ENCODE data around the gene PSMB8. TPM values are rescaled to one million over a fixed set of nuclear protein-coding genes. Genes with fewer than 3 reads are reported as not detected.
A peak's percentile ranks its signal among the peaks of the same experiment; 100 is the strongest.

PSMB8 gene
- total RNA-seq, 2 experiments from 2014 or later, result 120 to 121 TPM

DNA sequence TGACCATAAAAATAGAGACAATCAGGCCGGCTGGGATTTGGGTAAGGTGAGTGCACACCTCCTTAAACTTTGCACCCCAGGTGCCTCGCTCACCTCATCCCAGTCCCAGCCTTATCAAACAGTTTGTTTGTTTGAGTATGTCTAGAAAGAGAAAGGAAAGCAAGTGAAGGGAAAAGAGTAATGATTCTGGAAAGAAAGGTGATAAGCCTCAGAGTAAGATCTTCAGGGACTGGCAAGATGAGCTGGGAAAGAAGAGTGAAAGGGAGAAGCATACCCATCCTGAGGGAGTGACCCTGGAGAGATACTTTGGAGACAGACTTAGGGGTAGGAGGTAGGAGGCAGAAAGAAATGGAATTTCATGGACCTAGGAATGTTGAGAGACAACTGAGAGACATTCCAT lies 7.0 kb downstream of the PSMB8 start:
- Histone ChIP-seq H3K4me1 (ENCODE audit: insufficient read depth, low read length) (peaks cover 55% of the 10 kb centered on the region), H3K36me3 (ENCODE audit: insufficient read depth, low read length) (peaks cover 68% of the 10 kb centered on the region), H3K27ac (ENCODE audit: low read depth in 1 of 2, low read length in 2 of 2) (no peak overlapping the region), H3K27me3 (ENCODE audit: control insufficient read depth in 1 of 2, insufficient read depth in 2 of 2, low read length in 2 of 2) (no peaks in the 10 kb centered on the region), H3K4me3 (ENCODE audit: low read length) (no peak overlapping the region), H3K9me3 (ENCODE audit: control insufficient read depth in 1 of 2, insufficient read depth in 1 of 2, low read length in 2 of 2) (no peaks in the 10 kb centered on the region)
- Mint-ChIP-seq H3K36me3 (ENCODE audit: low read depth) (peaks cover 87% of the 10 kb centered on the region), H3K4me3 (peak overlapping the region; percentile 97), H3K9me3 (no peaks in the 10 kb centered on the region), H3K27ac (peak overlapping the region; percentile 99), H3K4me1 (ENCODE audit: low read depth) (peaks cover 86% of the 10 kb centered on the region), H3K27me3 (no peaks in the 10 kb centered on the region)
- no peak for ATAC-seq (ENCODE audit: poor library complexity)
- TF ChIP-seq, protein P1, sequence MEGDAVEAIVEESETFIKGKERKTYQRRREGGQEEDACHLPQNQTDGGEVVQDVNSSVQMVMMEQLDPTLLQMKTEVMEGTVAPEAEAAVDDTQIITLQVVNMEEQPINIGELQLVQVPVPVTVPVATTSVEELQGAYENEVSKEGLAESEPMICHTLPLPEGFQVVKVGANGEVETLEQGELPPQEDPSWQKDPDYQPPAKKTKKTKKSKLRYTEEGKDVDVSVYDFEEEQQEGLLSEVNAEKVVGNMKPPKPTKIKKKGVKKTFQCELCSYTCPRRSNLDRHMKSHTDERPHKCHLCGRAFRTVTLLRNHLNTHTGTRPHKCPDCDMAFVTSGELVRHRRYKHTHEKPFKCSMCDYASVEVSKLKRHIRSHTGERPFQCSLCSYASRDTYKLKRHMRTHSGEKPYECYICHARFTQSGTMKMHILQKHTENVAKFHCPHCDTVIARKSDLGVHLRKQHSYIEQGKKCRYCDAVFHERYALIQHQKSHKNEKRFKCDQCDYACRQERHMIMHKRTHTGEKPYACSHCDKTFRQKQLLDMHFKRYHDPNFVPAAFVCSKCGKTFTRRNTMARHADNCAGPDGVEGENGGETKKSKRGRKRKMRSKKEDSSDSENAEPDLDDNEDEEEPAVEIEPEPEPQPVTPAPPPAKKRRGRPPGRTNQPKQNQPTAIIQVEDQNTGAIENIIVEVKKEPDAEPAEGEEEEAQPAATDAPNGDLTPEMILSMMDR (IDR thresholded peaks at IDR 0.05), result no peak
- ChIA-PET POLR2A (interaction anchor here (2.5 to 11.2 kb wide), 4 partner anchors 20 to 147 kb away, joined by 13 to 901 read pairs (median 363); partner anchors contain the start of genes BRD2, PSMB9 and TAP1), CTCF (interaction anchor here (6.8 kb wide), 1 partner anchor 32 kb away, joined by 186 read pairs; no protein-coding TSS in a partner anchor)
- intact Hi-C loops (cut with DNase I, micrococcal nuclease), result no loop called here
- DNase-seq, result no peak

DNA sequence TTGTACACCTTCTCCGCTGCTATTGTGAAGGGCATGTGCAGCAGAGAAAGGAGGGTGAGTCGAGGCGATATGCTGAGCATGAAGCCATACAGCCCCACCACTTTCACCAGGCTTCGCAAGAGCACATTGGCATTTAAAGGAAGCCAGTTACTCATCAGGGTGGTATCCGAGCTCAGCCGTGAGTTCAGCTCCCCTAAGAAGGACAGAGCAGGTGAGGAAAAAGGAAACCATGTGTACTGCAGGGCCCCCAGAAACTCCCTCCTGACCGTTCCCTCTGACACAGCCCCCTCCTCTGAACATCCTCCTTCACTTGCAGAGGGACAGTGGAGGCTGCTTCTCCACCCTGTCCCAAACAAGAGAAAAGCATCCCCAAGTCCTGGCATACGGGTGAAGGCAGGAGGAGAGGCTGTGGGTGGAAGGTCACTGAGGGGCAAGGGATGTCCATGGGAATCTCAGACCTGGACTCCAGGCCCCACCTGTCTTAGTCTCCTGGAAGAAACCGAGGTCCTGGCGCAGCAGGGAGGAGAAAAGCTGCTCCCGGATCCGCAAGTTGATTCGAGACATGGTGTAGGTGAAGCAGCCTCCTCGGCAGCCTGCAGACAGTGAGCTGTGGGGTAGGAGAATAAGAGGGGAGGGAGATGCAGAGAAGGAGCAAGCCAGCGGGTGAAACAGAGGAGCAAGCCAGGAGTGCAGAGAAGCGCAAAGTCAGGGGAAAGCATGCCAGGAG lies 8.5 kb downstream of the PSMB8 start:
- Mint-ChIP-seq H3K27me3 (no peaks in the 10 kb centered on the region), H3K36me3 (ENCODE audit: low read depth) (peaks cover 88% of the 10 kb centered on the region), H3K9me3 (no peaks in the 10 kb centered on the region), H3K4me3 (peak overlapping the region; percentile 97), H3K27ac (peak overlapping the region; percentile 99), H3K4me1 (ENCODE audit: low read depth) (peaks cover 76% of the 10 kb centered on the region)
- intact Hi-C loops (cut with DNase I, micrococcal nuclease), result no loop called here
- DNase-seq, result no peak
- ATAC-seq (ENCODE audit: poor library complexity), result no peak
- Histone ChIP-seq H3K27ac (ENCODE audit: low read depth in 1 of 2, low read length in 2 of 2) (no peak overlapping the region), H3K4me3 (ENCODE audit: low read length) (no peak overlapping the region), H3K27me3 (ENCODE audit: control insufficient read depth in 1 of 2, insufficient read depth in 2 of 2, low read length in 2 of 2) (no peaks in the 10 kb centered on the region), H3K4me1 (ENCODE audit: insufficient read depth, low read length) (peaks cover 41% of the 10 kb centered on the region), H3K9me3 (ENCODE audit: control insufficient read depth in 1 of 2, insufficient read depth in 1 of 2, low read length in 2 of 2) (no peaks in the 10 kb centered on the region), H3K36me3 (ENCODE audit: insufficient read depth, low read length) (peaks cover 69% of the 10 kb centered on the region)
- TF ChIP-seq, protein P1 (IDR thresholded peaks at IDR 0.05), result no peak
- POLR2A ChIA-PET, result interaction anchor here (0.8 to 1.2 kb wide), 3 partner anchors 10 to 136 kb away, joined by 3 read pairs; no protein-coding TSS in a partner anchor
- CTCF ChIA-PET, result interaction anchor here (2.3 kb wide), 1 partner anchor 33 kb away, joined by 8 read pairs; no protein-coding TSS in a partner anchor

GRCh38 chr6:32833664-32834063 lies 10.2 kb downstream of the PSMB8 start:
- intact Hi-C loops (cut with DNase I, micrococcal nuclease), result no loop called here
- H3K4me1 Mint-ChIP-seq (ENCODE audit: low read depth), result peaks cover 60% of the 10 kb centered on the region
- ATAC-seq (ENCODE audit: poor library complexity) (no peak), DNase-seq (no peak)
- no peak overlapping the region for H3K27ac ChIP-seq (ENCODE audit: low read depth in 1 of 2, low read length in 2 of 2)
- H3K27ac Mint-ChIP-seq, result peak overlapping the region; percentile 99
- peaks cover 83% of the 10 kb centered on the region for H3K36me3 ChIP-seq (ENCODE audit: insufficient read depth, low read length)
- no peaks in the 10 kb centered on the region for H3K27me3 ChIP-seq (ENCODE audit: control insufficient read depth in 1 of 2, insufficient read depth in 2 of 2, low read length in 2 of 2)
- POLR2A ChIA-PET, result no interaction called here
- no peaks in the 10 kb centered on the region for H3K9me3 Mint-ChIP-seq
- peaks cover 94% of the 10 kb centered on the region for H3K36me3 Mint-ChIP-seq (ENCODE audit: low read depth)
- H3K4me3 Mint-ChIP-seq, result no peak overlapping the region
- no peaks in the 10 kb centered on the region for H3K27me3 Mint-ChIP-seq
- CTCF ChIA-PET, result interaction anchor here (2.3 kb wide), 1 partner anchor 34 kb away, joined by 8 read pairs; no protein-coding TSS in a partner anchor
- peaks cover 29% of the 10 kb centered on the region for H3K4me1 ChIP-seq (ENCODE audit: insufficient read depth, low read length)
- TF ChIP-seq, protein P1 (IDR thresholded peaks at IDR 0.05), result no peak
- H3K9me3 ChIP-seq (ENCODE audit: control insufficient read depth in 1 of 2, insufficient read depth in 1 of 2, low read length in 2 of 2), result no peaks in the 10 kb centered on the region
- H3K4me3 ChIP-seq (ENCODE audit: low read length), result no peak overlapping the region

Data from CD4-positive, alpha-beta T cell (primary cell).